Mammary epithelial cell (primary cell): ENCODE data around the gene NAP1L4.

Experiments used
- CTCF ChIP-seq, 2 donors: IDR thresholded peaks in 1 of 2; conservative IDR thresholded peaks in 1 of 2; 2 replicates each; pipeline ENCODE4 v1.5.1; 2011 to 2012; ENCODE audit warnings: inconsistent platforms in 2 of 2, low read length in 2 of 2, mild to moderate bottlenecking in 2 of 2, control low read depth in 1 of 2, low read depth in 1 of 2; ENCODE audit not compliant: insufficient read depth in 1 of 2; ENCODE audit errors: extremely low read depth in 1 of 2
- EZH2 ChIP-seq: IDR thresholded peaks from 2 replicates; pipeline ENCODE4 v1.6.1; 2012; ENCODE audit warnings: low read length, inconsistent platforms, borderline replicate concordance

GRCh38 chr11:2996976-2997375 lies 4.8 kb upstream of the NAP1L4 start:
- no peak for TF ChIP-seq EZH2
- TF ChIP-seq CTCF (conservative IDR thresholded peaks at IDR 0.05 in 1 of 2, IDR thresholded peaks at IDR 0.05 in 1 of 2; ENCODE audit: extremely low read depth in 1 of 2, insufficient read depth in 1 of 2, low read depth in 1 of 2, low read length in 2 of 2): no peak
